H1 (cell line): ENCODE results near the gene PHF14. TPM values are rescaled to one million over a fixed set of nuclear protein-coding genes. Genes with fewer than 3 reads are reported as not detected.

ENCODE experiments used
- BCL11A ChIP-seq, 2 experiments: IDR thresholded peaks; one replicate each; pipeline ENCODE4 v1.6.1; 2011; ENCODE audit warnings: low read depth in 2 of 2, low read length in 2 of 2, mild to moderate bottlenecking in 2 of 2
- BRCA1 ChIP-seq: IDR thresholded peaks from 2 replicates; pipeline ENCODE4 v1.6.1; 2012; ENCODE audit warnings: low read depth, low read length, improper control_type of control experiment
- CHD2 ChIP-seq: IDR thresholded peaks from 2 replicates; pipeline ENCODE4 v1.6.1; 2012; ENCODE audit warnings: low read length, improper control_type of control experiment
- CTBP2 ChIP-seq: IDR thresholded peaks from 2 replicates; pipeline ENCODE4 v1.7.0; 2011; ENCODE audit warnings: borderline replicate concordance, mild to moderate bottlenecking, moderate library complexity, mixed read lengths, low read length; ENCODE audit not compliant: insufficient read depth, insufficient read length
- ZNF274 ChIP-seq: IDR thresholded peaks from 2 replicates; pipeline ENCODE4 v1.7.0; 2012; ENCODE audit warnings: low read length, borderline replicate concordance; ENCODE audit errors: extremely low read depth
- polyA plus RNA-seq, 7 experiments: library from polyadenylated mRNA; depleted of rRNA in 3 of 7; stranded (reverse) in 5 of 7; unstranded in 2 of 7; fragments of >200 nt in 5 of 7; fragments of 200-250 nt in 2 of 7; gene quantifications; 1 replicate in 5 of 7; 2 replicates in 1 of 7; 4 replicates in 1 of 7; pipeline versions ENCODE4 v1.2.1 to v1.2.3, GENCODE V29; 2011 to 2013; ENCODE audit warnings: missing spikeins in 2 of 7, mixed read lengths in 2 of 7
- total RNA-seq: library from RNA; stranded (reverse); fragmentation: NEBNext Ultra II Directional; extraction: Animal tissue kit (Norgen Biotek cat#: 25700); gene quantifications from 2 replicates; pipeline ENCODE4 v1.2.1, GENCODE V29; 2021
- TF ChIP-seq, protein P1 (sequence below): fragments of 300-600 bp; sonication (generic); IDR thresholded peaks from 2 replicates; pipeline ENCODE4 v1.7.1; 2012; ENCODE audit warnings: low read length, moderate library complexity, mild to moderate bottlenecking, inconsistent platforms; ENCODE audit not compliant: insufficient replicate concordance

PHF14 gene
- total and polyA plus RNA-seq, 2 of the 8 experiments (the other 6 are each of a cell fraction or from before 2014, with no cell fraction given): 17.9 to 70.6 TPM

DNA sequence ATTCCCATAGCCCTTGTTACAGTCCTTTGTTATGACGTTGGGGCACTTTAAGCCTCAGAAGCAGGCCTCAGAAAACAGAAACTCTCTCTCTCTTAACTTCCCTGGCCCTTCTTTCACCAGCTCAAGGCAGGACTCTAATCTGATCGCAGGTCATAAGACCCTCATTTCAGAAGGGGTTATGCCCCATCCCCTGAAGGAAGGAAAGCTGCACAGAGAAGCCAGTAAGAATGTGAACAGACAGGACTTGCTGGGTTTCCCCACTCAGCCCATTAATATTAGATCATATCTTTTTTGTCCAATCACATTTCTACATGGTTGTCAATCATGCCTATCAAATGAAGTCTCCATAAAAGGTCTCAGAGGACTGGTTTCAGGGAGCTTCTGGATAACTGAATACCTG, 49.3 kb upstream of the PHF14 start (continued):
- TF ChIP-seq, protein P1, sequence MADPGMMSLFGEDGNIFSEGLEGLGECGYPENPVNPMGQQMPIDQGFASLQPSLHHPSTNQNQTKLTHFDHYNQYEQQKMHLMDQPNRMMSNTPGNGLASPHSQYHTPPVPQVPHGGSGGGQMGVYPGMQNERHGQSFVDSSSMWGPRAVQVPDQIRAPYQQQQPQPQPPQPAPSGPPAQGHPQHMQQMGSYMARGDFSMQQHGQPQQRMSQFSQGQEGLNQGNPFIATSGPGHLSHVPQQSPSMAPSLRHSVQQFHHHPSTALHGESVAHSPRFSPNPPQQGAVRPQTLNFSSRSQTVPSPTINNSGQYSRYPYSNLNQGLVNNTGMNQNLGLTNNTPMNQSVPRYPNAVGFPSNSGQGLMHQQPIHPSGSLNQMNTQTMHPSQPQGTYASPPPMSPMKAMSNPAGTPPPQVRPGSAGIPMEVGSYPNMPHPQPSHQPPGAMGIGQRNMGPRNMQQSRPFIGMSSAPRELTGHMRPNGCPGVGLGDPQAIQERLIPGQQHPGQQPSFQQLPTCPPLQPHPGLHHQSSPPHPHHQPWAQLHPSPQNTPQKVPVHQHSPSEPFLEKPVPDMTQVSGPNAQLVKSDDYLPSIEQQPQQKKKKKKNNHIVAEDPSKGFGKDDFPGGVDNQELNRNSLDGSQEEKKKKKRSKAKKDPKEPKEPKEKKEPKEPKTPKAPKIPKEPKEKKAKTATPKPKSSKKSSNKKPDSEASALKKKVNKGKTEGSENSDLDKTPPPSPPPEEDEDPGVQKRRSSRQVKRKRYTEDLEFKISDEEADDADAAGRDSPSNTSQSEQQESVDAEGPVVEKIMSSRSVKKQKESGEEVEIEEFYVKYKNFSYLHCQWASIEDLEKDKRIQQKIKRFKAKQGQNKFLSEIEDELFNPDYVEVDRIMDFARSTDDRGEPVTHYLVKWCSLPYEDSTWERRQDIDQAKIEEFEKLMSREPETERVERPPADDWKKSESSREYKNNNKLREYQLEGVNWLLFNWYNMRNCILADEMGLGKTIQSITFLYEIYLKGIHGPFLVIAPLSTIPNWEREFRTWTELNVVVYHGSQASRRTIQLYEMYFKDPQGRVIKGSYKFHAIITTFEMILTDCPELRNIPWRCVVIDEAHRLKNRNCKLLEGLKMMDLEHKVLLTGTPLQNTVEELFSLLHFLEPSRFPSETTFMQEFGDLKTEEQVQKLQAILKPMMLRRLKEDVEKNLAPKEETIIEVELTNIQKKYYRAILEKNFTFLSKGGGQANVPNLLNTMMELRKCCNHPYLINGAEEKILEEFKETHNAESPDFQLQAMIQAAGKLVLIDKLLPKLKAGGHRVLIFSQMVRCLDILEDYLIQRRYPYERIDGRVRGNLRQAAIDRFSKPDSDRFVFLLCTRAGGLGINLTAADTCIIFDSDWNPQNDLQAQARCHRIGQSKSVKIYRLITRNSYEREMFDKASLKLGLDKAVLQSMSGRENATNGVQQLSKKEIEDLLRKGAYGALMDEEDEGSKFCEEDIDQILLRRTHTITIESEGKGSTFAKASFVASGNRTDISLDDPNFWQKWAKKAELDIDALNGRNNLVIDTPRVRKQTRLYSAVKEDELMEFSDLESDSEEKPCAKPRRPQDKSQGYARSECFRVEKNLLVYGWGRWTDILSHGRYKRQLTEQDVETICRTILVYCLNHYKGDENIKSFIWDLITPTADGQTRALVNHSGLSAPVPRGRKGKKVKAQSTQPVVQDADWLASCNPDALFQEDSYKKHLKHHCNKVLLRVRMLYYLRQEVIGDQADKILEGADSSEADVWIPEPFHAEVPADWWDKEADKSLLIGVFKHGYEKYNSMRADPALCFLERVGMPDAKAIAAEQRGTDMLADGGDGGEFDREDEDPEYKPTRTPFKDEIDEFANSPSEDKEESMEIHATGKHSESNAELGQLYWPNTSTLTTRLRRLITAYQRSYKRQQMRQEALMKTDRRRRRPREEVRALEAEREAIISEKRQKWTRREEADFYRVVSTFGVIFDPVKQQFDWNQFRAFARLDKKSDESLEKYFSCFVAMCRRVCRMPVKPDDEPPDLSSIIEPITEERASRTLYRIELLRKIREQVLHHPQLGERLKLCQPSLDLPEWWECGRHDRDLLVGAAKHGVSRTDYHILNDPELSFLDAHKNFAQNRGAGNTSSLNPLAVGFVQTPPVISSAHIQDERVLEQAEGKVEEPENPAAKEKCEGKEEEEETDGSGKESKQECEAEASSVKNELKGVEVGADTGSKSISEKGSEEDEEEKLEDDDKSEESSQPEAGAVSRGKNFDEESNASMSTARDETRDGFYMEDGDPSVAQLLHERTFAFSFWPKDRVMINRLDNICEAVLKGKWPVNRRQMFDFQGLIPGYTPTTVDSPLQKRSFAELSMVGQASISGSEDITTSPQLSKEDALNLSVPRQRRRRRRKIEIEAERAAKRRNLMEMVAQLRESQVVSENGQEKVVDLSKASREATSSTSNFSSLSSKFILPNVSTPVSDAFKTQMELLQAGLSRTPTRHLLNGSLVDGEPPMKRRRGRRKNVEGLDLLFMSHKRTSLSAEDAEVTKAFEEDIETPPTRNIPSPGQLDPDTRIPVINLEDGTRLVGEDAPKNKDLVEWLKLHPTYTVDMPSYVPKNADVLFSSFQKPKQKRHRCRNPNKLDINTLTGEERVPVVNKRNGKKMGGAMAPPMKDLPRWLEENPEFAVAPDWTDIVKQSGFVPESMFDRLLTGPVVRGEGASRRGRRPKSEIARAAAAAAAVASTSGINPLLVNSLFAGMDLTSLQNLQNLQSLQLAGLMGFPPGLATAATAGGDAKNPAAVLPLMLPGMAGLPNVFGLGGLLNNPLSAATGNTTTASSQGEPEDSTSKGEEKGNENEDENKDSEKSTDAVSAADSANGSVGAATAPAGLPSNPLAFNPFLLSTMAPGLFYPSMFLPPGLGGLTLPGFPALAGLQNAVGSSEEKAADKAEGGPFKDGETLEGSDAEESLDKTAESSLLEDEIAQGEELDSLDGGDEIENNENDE: no peak
- no peak for TF ChIP-seq CTBP2
- TF ChIP-seq BRCA1: no peak
- no peak for TF ChIP-seq ZNF274
- TF ChIP-seq CHD2: no peak
- no peak for TF ChIP-seq BCL11A (IDR thresholded peaks at IDR 0.05; ENCODE audit: low read depth in 2 of 2, low read length in 2 of 2)
